HG03060 (cell line): ENCODE measurements around the gene GSE1.

ENCODE experiments used
- ATAC-seq: cut with Tn5 transposase; IDR thresholded peaks from one replicate; pipeline ENCODE4 v1.9.1; 2021; ENCODE audit warnings: low read depth, moderate number of reproducible peaks; ENCODE audit not compliant: unreplicated experiment

GSE1 gene

DNA sequence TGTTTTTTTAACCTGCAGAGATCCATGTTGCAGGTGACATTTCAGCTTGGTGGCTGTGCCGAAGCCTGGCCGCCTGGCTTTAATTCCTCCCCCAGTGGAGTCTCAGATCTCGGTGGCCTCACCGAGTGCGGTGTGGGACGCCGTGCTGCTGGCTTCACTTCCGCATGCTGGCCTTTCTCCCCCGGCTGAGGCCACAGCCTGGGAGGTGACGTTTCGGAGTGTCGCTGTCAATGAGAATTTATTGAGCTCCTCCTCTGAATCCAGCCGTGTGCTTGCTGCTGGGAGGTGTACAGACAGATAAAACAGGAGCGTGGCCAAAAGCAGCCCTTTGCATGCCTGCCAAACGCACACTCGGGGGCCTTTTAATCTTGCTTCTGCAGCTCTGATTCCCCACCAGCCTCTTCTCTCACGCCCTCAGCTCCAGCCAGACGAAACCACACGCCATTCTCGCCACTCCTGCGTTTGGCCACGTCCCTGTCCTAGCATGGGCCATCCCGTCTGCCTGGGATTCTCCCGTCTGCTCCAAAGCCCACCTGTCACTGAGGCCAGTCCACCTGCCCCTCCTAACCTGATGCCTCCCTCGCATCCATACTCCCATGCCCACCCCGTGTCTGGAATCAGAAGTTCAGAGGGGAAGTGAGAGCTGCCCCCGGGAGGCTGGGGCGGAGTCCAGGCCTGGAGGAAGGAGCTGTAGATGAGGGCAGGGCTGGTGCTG is 3.6 kb downstream of the GSE1 start:
- ATAC-seq: no peak

DNA sequence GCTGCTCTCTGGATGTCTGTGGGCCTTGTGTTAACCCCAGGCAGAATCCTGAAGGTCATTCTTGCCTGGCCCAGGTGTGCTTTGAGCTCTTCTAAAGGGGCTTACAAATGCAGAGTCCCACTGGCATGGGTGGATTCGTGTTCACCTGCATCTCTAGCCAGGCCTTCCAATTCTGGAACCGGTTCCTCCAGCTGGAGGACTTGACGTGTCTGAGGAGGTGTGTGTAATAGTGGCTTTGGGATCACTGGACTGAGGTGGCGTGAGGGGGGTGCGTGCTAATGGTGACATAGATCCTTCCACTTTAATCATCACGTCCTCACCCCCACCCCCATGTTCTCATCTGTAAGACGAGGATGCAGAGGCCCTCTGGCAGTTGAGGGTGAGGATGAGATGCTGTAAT is 4.8 kb downstream of the GSE1 start:
- ATAC-seq: no peak

GRCh38 chr16:85618521-85618920 is 5.4 kb downstream of the GSE1 start:
- no peak for ATAC-seq

DNA sequence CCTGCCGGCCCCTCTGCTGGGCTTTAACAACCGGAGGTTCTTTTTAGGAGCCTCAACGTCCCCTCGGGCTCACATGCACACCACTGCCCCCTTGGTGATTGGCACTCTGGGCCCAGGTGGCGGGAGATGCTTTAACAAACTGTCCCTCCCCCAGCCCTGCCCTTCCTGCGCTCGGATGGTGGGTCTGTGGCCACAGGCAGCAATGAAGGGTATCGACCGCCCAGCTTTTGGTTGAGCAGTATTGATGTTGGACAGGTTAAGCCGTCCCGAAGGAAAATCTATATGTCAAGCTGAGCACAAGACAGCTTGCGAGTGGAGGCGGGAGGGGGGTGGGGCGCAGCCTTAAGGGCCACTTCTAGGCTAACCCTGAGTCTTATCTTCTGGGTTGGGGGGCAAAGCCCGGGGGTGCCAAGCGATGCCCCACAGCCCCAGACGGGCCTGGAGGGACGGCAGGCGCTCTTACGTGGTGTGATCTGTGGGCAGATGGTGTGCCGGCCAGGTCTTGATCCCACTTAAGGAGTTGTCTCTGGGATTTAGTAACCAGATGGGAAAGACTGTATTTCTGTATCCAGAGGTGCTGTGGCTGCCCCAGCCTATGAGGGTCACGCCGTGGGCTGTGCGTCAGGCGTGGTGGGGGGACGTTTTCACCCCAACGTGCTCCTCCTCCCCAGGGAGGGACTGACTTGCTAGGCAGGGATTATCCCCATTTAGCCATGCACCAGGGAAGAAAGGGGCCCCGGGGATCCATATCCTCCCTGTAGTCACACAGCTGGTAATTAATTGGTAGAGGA is 6.2 kb downstream of the GSE1 start:
- ATAC-seq: no peak

- no peak for ATAC-seq
These were observed 7.3 kb downstream of the GSE1 start for GRCh38 chr16:85620374-85620773.

GRCh38 chr16:85621698-85622428 is 8.7 kb downstream of the GSE1 start:
- ATAC-seq: no peak

DNA sequence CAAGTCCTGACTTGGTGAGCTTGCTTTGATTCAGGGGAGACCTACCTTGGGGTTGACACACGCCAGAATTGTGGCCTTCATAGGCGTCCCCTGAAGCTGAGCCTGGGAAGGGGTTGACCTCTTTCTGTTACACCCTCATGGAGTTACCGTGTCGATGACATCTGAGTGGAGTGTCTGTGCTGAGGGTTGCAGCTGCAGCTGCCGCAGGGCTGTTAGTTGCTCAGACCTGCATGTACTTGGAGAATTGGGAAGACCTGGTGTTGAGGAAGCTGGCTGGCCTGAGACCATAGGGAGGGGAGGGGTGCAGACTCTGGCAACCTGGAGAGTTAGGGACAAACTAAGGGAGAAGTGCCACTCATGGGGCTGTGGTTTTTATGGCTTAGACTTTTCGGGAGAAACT is 9.6 kb downstream of the GSE1 start:
- no peak for ATAC-seq

GRCh38 chr16:85623250-85623649 is 10.1 kb downstream of the GSE1 start:
- no peak for ATAC-seq

DNA sequence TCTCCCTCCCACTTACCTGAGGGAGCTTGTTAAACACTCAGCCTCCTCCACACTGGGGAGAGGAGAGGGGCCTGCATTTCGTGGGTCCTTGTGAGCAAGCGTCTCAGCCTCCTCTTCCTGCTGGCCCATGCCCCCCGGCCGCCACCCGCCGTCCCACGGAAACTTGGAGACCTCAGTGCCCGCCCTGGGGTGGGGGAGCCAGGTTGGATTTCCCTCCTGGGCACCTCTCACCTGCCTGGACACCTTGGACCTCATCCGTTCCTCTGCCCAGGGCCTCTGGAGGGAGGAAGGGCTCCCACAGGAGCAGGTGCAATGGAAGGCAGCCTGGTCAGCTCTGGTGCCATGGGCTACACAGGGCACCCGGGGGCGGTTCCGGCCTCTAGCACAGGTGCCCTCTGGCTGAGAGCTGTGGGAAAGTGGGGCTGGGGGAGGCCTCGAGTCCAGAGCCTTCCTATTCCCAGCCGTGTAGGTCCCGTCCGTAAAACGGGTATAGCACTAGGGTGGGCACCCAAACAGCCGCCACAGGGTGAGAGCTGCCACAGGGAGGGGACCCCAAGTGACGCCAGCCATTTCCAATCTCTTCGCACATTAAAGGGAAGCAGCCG is 11.0 kb downstream of the GSE1 start:
- no peak for ATAC-seq

- ATAC-seq: no peak
These were observed 11.5 kb downstream of the GSE1 start for GRCh38 chr16:85624646-85625045.

- no peak for ATAC-seq
These were observed 11.9 kb downstream of the GSE1 start for GRCh38 chr16:85625053-85625452.

- ATAC-seq: no peak
These were observed 12.5 kb downstream of the GSE1 start for GRCh38 chr16:85625485-85626117.

- no peak for ATAC-seq
These were observed 13.3 kb downstream of the GSE1 start for GRCh38 chr16:85626191-85626981.

GRCh38 chr16:85627089-85627488 is 14.0 kb downstream of the GSE1 start:
- ATAC-seq: no peak

DNA sequence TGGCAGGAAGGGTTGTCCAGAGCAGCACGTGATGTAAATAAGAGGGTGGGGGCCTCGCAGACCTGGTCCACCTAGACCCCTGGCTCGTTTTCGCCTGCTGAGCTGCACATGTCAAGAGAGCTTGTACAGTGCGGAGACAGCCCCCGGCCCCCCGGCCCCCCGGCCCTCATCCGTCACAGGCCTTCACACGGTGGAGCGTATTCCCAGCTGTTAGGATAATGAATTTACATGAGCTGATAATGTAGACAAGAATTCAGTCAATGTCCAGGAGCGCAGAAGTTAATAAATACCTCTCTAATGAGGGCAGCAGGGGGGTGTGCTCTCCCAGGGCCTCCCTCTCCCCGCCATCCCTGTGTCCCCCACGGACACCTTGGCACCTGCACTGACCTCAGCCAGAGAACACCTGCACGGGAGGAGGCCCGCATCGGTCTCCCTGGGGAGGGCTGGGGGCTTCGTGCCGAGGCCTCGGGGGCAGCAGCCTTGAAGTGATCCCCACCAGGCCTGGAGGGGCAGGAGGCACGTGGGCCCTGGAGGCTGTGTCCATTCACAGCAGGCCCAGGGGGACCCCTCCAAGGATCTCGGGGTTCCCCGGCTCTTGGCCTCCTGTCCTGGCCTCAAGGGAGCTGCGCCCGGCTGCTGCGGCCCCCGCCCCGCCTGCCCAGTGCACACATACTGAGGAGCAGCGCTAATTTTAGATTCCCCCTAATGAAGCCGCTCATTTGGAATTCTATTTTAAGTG is 14.6 kb downstream of the GSE1 start:
- ATAC-seq: no peak

- ATAC-seq: no peak
These were observed 15.1 kb downstream of the GSE1 start for GRCh38 chr16:85628265-85628556.

DNA sequence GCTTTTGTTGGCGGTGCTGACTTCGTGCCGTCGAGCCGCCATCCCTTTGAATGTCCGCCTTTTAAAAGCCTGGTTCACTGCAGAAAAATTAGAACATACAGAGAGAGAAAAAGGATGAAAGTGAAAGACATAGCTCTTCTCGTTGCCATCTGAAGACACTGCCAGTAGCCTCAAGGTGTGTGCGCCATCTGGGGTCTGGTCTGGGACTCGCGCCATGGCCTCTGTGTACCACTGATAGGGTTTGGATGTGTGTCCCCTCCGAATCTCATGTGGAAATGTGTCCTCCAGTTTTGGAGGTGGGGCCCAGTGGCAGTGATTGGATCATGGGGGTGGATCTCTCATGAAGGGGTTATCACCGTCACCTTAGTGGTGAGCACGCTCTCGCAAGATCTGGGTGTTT is 15.5 kb downstream of the GSE1 start:
- no peak for ATAC-seq

- no peak for ATAC-seq
These were observed 16.2 kb downstream of the GSE1 start for GRCh38 chr16:85629326-85629725.

- no peak for ATAC-seq
These were observed 16.7 kb downstream of the GSE1 start for GRCh38 chr16:85629853-85630252.
